ENCODE results near the gene LTF. TPM values are rescaled to one million over a fixed set of nuclear protein-coding genes. Genes with fewer than 3 reads are reported as not detected.

LTF gene
- total RNA-seq, 1 donor from 2014 or later: not detected

- Mint-ChIP-seq H3K36me3 (ENCODE audit: unreplicated experiment) (no peaks in the 10 kb centered on the region), H3K4me3 (ENCODE audit: unreplicated experiment) (no peak overlapping the region), H3K9me3 (ENCODE audit: unreplicated experiment) (peaks cover 2% of the 10 kb centered on the region), H3K27me3 (ENCODE audit: unreplicated experiment) (peaks cover 4% of the 10 kb centered on the region), H3K27ac (ENCODE audit: unreplicated experiment) (no peak overlapping the region), H3K4me1 (ENCODE audit: low read depth, unreplicated experiment) (peaks cover 6% of the 10 kb centered on the region)
- TF ChIP-seq CTCF (IDR thresholded peaks at IDR 0.05; ENCODE audit: partially characterized antibody, unreplicated experiment): peak; percentile 76
- no peak for DNase-seq
Observed at GRCh38 chr3:46449755-46450552, 14.8 kb downstream of the LTF start.

- Mint-ChIP-seq H3K4me1 (ENCODE audit: low read depth, unreplicated experiment) (peaks cover 6% of the 10 kb centered on the region), H3K4me3 (ENCODE audit: unreplicated experiment) (no peak overlapping the region), H3K27ac (ENCODE audit: unreplicated experiment) (no peak overlapping the region)
Observed at GRCh38 chr3:46448721-46449120, 16.0 kb downstream of the LTF start.

GRCh38 chr3:46447228-46447985, 17.3 kb downstream of the LTF start:
- H3K9me3 Mint-ChIP-seq (ENCODE audit: unreplicated experiment): peaks cover 5% of the 10 kb centered on the region
- no peak for DNase-seq
- H3K36me3 Mint-ChIP-seq (ENCODE audit: unreplicated experiment): no peaks in the 10 kb centered on the region
- H3K4me1 Mint-ChIP-seq (ENCODE audit: low read depth, unreplicated experiment): peaks cover 6% of the 10 kb centered on the region
- TF ChIP-seq CTCF (IDR thresholded peaks at IDR 0.05; ENCODE audit: partially characterized antibody, unreplicated experiment): no peak
- no peak overlapping the region for H3K27ac Mint-ChIP-seq (ENCODE audit: unreplicated experiment)
- peak overlapping the region; percentile 20 for H3K4me3 Mint-ChIP-seq (ENCODE audit: unreplicated experiment)
- H3K27me3 Mint-ChIP-seq (ENCODE audit: unreplicated experiment): peaks cover 3% of the 10 kb centered on the region

More at GRCh38 chr3:46448721-46449120, 16.0 kb downstream of the LTF start:
- H3K36me3 Mint-ChIP-seq (ENCODE audit: unreplicated experiment): no peaks in the 10 kb centered on the region
- no peak for TF ChIP-seq CTCF (IDR thresholded peaks at IDR 0.05; ENCODE audit: partially characterized antibody, unreplicated experiment)
- peaks cover 3% of the 10 kb centered on the region for H3K27me3 Mint-ChIP-seq (ENCODE audit: unreplicated experiment)
- no peak for DNase-seq
- peaks cover 5% of the 10 kb centered on the region for H3K9me3 Mint-ChIP-seq (ENCODE audit: unreplicated experiment)

GRCh38 chr3:46442576-46443530, 21.9 kb downstream of the LTF start:
- no peak for DNase-seq
- peaks cover 3% of the 10 kb centered on the region for H3K27me3 Mint-ChIP-seq (ENCODE audit: unreplicated experiment)
- H3K4me1 Mint-ChIP-seq (ENCODE audit: low read depth, unreplicated experiment): peaks cover 7% of the 10 kb centered on the region

More at GRCh38 chr3:46442576-46443530, 21.9 kb downstream of the LTF start:
- no peak overlapping the region for H3K4me3 Mint-ChIP-seq (ENCODE audit: unreplicated experiment)
- no peak overlapping the region for H3K27ac Mint-ChIP-seq (ENCODE audit: unreplicated experiment)
- peak; percentile 56 for TF ChIP-seq CTCF (IDR thresholded peaks at IDR 0.05; ENCODE audit: partially characterized antibody, unreplicated experiment)
- H3K36me3 Mint-ChIP-seq (ENCODE audit: unreplicated experiment): no peaks in the 10 kb centered on the region
- H3K9me3 Mint-ChIP-seq (ENCODE audit: unreplicated experiment): peaks cover 7% of the 10 kb centered on the region

All from glutamatergic neuron (in vitro differentiated cells).